AG20443 (cell line): ENCODE data around the gene PCGF1.
"Not testable (repeated sequence)": the region's sequence is repeated elsewhere in the genome, so short reads cannot be mapped to it uniquely, and the experiment has no call there.

ENCODE experiments used
- DNase-seq: peaks from one replicate; pipeline ENCODE4 v3.0.0; 2012; ENCODE audit warnings: low spot score, mixed read lengths

PCGF1 gene

DNA sequence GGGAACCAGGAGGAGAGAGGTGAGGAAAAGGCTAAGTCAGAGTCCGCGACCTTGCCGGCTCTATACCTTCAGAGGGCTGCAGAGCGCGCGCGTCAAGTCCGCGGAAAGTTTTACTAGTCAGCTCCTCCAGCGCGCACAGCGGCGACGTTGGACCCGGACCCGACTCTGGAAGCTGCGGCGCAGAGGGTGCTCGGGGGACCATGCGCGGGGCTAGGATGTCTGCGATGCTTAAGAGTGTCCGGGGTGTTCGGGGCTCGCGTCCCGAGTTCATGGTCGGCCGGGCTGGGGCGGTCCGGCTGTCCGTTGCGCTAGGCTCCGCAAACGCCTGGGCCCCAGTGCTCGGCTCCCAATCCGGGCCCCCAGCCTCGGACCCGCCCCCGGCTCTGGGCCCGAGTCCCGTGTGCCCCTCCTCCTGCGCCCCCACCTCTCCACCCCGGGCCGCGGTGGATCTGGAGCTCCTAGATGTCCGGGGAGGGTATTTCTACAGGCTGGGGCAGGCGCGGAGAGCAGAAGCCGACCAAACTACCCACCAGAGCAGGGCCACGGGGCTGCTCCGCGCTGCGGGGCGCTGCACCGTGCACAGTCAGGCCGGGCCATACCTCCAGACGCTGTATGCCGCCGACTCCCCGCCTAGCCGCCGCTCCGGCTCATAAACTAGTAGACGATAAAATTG, 8.1 kb downstream of the PCGF1 start, which contains the start of gene LBX2:
LBX2 (minus strand) TSS at position 337 of the 673 bp plus-strand sequence; CDS start at position 271, 66 bp downstream.
- DNase-seq, result no peak

DNA sequence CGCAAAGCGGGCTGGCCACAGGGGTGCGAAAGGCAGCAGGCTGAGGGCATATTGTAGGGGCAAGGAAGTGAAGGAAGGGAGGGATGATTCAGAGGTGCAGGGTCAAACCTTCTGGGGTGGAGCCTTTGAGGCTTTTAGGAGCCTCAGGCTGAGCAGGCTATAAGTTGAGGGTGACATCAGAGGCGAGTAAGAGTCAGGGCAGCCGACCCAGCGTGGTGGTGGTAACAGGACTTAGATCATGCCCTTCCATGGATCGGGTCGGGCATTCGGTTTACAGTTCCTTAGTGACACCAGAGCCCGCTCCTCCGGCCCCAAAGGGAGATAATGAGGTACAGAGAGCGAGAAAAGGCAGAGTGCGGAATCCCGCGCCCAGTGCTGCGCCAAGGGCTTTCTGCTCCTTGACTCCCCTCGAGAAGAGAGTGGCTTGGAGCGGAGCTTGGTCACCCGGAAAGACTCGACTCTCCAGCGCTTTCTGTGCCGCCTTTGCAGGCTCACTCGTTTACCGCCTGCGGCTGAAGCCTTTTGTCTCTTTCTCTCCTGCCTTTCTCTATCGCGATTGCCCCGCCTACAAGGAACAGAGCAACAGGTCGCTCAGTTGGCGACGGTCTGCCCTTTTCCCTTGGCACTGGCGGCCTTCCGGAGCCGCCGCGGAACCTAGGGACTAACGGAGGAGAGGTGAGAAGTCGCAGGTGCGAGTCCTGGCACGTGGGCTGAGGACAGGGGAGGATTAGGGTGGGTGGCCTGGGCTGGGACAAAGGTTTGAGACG, 8.8 kb downstream of the PCGF1 start:
- no peak for DNase-seq

GRCh38 chr2:74497777-74498499, 9.6 kb downstream of the PCGF1 start:
- DNase-seq, result no peak

- DNase-seq, result no peak
Observed at GRCh38 chr2:74496997-74497776, 10.3 kb downstream of the PCGF1 start.

DNA sequence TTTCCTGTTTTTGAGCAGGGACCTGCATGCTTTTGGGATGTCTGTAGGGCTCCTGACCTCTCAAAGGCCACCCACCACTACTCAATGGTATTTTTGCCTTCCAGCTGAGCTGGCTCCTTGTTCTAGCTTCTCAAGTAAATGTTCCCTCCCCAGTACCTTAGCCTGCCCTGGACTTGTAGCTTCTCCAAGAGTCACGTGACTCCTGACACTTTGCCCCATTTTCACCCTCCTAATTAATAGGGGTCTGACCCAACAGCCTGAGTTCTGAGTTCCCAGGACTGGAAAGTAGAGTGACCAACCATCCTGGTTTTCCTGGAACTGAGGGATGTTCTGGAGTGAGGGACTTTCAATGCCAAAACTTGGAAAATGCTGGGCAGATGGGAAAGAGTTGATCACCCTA, 12.1 kb downstream of the PCGF1 start:
- DNase-seq, result no peak

GRCh38 chr2:74493546-74493945, 13.9 kb downstream of the PCGF1 start:
- DNase-seq, result no peak

DNA sequence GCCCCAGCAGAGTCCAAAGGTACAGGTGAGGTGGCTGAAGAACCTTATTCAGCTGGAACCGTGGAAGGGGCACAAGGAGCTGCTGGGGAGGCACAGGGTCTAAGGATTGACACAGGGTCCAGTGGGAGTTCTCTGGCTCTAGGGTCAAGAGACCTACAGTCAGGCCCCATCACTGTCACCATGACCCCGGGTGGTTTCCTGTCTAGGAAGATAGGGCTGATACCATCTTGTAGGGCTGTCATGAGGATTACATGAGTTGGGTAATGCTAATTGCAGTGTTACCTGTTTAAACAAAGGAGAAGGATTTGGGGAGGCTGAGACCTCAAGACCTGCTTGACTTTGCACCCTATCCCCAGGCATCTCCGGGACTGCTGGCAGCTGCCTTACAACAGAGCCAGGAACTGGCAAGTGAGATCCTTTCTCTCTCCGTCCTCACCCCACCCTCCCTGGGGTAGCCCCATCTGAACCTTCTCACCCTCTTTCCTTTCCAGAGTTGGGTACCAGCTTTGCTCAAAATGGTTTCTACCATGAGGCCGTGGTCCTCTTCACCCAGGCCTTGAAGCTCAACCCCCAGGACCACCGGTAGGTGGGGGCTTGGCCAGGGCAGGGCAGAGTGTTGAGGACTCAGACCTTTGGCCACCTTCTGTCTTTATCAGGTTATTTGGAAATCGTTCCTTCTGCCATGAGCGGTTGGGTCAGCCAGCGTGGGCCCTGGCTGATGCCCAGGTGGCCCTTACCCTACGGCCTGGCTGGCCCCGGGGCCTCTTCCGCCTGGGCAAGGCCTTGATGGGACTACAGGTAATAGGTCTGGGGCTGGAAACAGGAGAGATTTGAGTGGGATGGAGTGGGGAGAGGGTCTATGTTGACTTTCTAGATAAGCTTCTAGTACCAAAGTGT, 15.6 kb downstream of the PCGF1 start:
- no peak for DNase-seq

GRCh38 chr2:74489906-74490305, 17.6 kb downstream of the PCGF1 start:
- DNase-seq, result no peak

GRCh38 chr2:74488643-74489481, 18.6 kb downstream of the PCGF1 start:
- no peak for DNase-seq

DNA sequence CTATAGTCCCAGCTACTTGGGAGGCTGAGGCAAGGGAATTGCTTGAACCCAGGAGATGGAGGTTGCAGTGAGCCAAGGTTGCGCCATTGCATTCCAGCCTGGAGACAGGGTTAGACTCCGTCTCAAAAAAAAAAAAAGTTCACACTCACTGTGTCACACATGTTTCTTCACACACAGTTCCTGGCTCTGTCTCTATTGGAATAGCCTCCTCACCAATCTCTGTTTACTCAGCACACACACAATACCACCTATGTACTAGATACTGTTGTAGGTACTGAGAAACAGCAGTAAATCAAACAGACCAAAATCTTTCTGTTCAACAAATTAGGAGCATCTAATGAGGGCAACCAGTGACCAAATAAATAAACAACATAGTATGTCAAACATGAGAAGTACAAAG, 21.4 kb downstream of the PCGF1 start:
- DNase-seq, result no peak

- DNase-seq, result not testable (repeated sequence)
Observed at GRCh38 chr2:74483675-74484164, 23.8 kb downstream of the PCGF1 start.

DNA sequence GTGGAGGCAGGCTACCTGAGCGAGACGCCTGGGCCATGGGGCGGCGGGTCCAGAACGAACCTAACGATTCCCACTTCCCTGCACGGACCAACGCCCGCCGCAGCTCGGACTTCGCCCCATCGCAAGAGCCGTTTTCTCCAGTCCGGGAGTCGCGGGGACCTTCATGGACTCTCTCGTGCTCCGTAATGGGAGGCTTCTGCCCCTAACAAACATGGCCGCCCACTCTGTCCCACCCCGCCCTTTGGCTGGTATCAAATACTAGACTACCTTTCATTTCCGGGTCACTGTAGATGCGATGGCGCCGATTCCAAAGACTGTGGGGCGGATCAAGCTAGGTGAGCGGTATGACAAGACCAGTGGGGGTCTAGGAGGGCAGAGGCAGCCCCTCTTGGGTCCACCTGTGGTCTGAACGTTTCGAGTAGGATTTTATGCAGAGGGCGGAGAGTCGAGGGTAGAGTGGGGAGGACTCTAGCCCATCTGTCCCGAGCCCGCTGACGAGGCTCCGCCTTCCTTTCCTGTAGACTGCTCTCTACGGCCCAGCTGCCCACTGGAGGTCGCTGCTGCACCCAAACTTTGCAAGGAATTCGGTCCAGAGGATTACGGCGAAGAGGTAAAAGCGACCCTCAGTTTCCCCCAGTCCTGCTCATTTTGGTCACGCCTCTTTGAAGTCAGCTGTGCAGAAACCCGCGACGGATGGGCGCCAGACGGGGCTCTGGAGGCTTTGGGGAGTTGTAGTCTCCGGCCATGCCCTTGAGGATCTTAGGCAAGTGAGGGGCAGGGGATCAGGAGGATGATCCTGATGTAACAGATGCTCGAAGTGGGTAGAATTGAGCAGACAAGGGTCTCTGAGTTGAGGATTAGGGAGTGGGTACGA, 24.5 kb downstream of the PCGF1 start, which contains the start of the genes CCDC142 and TTC31:
CCDC142 (minus strand) TSS at position 198 of the 874 bp plus-strand sequence; CDS start at position 37, 161 bp downstream.
TTC31 (plus strand) TSS at position 281 of the 874 bp plus-strand sequence; CDS start at position 296, 15 bp downstream.
- peak; percentile 92 for DNase-seq

- DNase-seq, result peak; percentile 50
Observed at GRCh38 chr2:74481961-74482800, 25.3 kb downstream of the PCGF1 start.

- no peak for DNase-seq
Observed at GRCh38 chr2:74481431-74481830, 26.1 kb downstream of the PCGF1 start.

- no peak for DNase-seq
Observed at GRCh38 chr2:74474899-74475298, 32.6 kb downstream of the PCGF1 start.

DNA sequence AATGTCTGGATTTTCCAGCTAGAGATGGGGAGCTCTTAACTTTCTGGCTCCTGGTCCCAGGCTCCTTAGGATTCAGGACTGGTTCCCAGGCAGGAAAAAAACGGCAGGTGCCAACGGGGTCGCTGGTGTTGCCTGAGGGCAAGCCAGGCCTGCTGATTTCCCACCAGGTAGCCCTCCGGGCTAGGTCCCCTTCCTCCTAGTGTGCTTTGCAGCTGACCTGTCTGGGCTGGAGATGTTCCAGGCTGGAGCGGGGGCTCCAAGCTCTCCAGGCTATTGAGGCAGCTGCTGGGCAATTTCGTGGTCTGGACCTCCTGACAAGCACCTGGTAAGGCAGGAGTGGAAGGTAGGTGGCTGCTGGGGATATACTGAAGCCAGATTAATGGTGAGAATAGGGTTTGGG, 33.0 kb downstream of the PCGF1 start:
- no peak for DNase-seq

DNA sequence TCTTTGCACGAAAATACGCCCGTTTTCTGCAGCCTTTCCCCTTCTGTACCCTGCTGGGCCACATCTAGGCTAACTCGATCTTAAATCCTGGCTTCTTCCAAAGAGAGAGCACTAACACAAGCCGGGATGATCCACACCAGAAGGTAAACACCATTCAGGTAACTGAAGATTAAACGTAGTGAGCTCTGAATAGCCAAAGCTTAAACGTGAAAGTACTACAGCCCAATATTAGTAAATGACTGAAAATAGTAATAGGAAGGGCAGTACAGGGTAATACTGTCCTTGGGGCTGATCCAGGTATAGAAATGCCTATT, 34.6 kb downstream of the PCGF1 start:
- DNase-seq, result no peak
